Naive thymus-derived CD4-positive, alpha-beta T cell (primary cell): ENCODE results near the gene TRABD2B. TPM values are rescaled to one million over a fixed set of nuclear protein-coding genes. Genes with fewer than 3 reads are reported as not detected.

Experiments
- ATAC-seq: fragments of 150-1000 bp; cut with Tn5 transposase; 2 replicates; pipeline ENCODE4 v1.10.0; 2021; ENCODE audit warnings: mild to moderate bottlenecking, moderate library complexity
- CTCF ChIA-PET: fragments of 350-600 bp; sonication (Branson Sonifier 250); formaldehyde crosslinking; loops from one replicate; lab custom pipeline; 2021; ENCODE audit warnings: antibody characterized with exemption; lab: Charles Lee
- POLR2A ChIA-PET: fragments of 350-600 bp; sonication (Branson Sonifier 250); formaldehyde crosslinking; loops from one replicate; lab custom pipeline; 2021; ENCODE audit warnings: antibody characterized with exemption, inconsistent platforms; lab: Charles Lee
- DNase-seq, 9 donors: peaks; one replicate each; pipeline versions ENCODE4 v3.0.0 to v3.0.0-alpha.2; 2020 to 2022; ENCODE audit warnings: mixed read lengths in 1 of 9
- H3K27ac ChIP-seq: one replicate; pipeline ENCODE4 v1.7.0; 2013; ENCODE audit warnings: mild to moderate bottlenecking, low read depth, low read length, moderate library complexity
- H3K27me3 ChIP-seq, 2 donors: one replicate each; pipeline ENCODE4 v1.7.0; 2013; ENCODE audit warnings: low read length in 2 of 2, mild to moderate bottlenecking in 2 of 2, moderate library complexity in 2 of 2; ENCODE audit not compliant: control insufficient read depth in 2 of 2, insufficient read depth in 2 of 2
- H3K36me3 ChIP-seq, 3 experiments: 1 replicate in 2 of 3; 2 replicates in 1 of 3; pipeline ENCODE4 v1.7.0; 2013; ENCODE audit warnings: low read length in 3 of 3, mild to moderate bottlenecking in 3 of 3, moderate library complexity in 1 of 3; ENCODE audit not compliant: insufficient read depth in 3 of 3, control insufficient read depth in 2 of 3
- H3K4me1 ChIP-seq, 2 donors: one replicate each; pipeline ENCODE4 v1.7.0; 2013; ENCODE audit warnings: low read length in 2 of 2, mild to moderate bottlenecking in 2 of 2, moderate library complexity in 1 of 2; ENCODE audit not compliant: control insufficient read depth in 2 of 2, insufficient read depth in 2 of 2
- H3K4me3 ChIP-seq: 2 replicates; pipeline ENCODE4 v1.7.0; 2013; ENCODE audit warnings: mild to moderate bottlenecking, low read length
- H3K9me3 ChIP-seq, 3 experiments: 1 replicate in 2 of 3; 2 replicates in 1 of 3; pipeline ENCODE4 v1.7.0; 2013; ENCODE audit warnings: low read length in 3 of 3; ENCODE audit not compliant: control insufficient read depth in 2 of 3
- H3K27ac Mint-ChIP-seq, 9 donors: one replicate each; pipeline ENCODE4 v1.8.0; 2020 to 2022; ENCODE audit warnings: mixed read lengths in 9 of 9, mild to moderate bottlenecking in 8 of 9, moderate library complexity in 5 of 9, inconsistent platforms in 2 of 9
- H3K27me3 Mint-ChIP-seq, 5 donors: one replicate each; pipeline ENCODE4 v1.8.0; 2021 to 2022; ENCODE audit warnings: mixed read lengths in 5 of 5, mild to moderate bottlenecking in 1 of 5
- H3K36me3 Mint-ChIP-seq, 5 donors: one replicate each; pipeline ENCODE4 v1.8.0; 2020 to 2022; ENCODE audit warnings: mixed read lengths in 5 of 5, mild to moderate bottlenecking in 3 of 5, inconsistent platforms in 1 of 5
- H3K4me1 Mint-ChIP-seq, 7 donors: one replicate each; pipeline ENCODE4 v1.8.0; 2020 to 2022; ENCODE audit warnings: mixed read lengths in 7 of 7, mild to moderate bottlenecking in 3 of 7, inconsistent platforms in 1 of 7
- H3K4me3 Mint-ChIP-seq, 10 donors: one replicate each; pipeline ENCODE4 v1.8.0; 2020 to 2022; ENCODE audit warnings: mild to moderate bottlenecking in 10 of 10, mixed read lengths in 10 of 10, moderate library complexity in 6 of 10, inconsistent platforms in 2 of 10
- H3K9me3 Mint-ChIP-seq, 11 donors: one replicate each; pipeline ENCODE4 v1.8.0; 2020 to 2022; ENCODE audit warnings: mixed read lengths in 11 of 11, mild to moderate bottlenecking in 4 of 11, inconsistent platforms in 1 of 11, moderate library complexity in 1 of 11
- intact Hi-C, 2 donors: fragments of 100-400 bp; cut with micrococcal nuclease; formaldehyde crosslinking; loops; one replicate each; pipeline ENCODE4 v1.15.1; 2023
- polyA plus RNA-seq, 2 donors: library from polyadenylated mRNA; unstranded; fragments of 300-500 nt; fragmentation: Illumina TruSeq; gene quantifications; one replicate each; pipeline ENCODE4 v1.2.3, GENCODE V29; 2021
- total RNA-seq, 6 experiments: library from RNA in 5 of 6; stranded (reverse) in 5 of 6; gene quantifications; 1 replicate in 5 of 6; 2 replicates in 1 of 6; pipeline ENCODE4 v1.2.3 and lab custom pipeline; 2021 to 2026

Gene TRABD2B
- total and polyA plus RNA-seq, 7 experiments from 2014 or later, result not detected

DNA sequence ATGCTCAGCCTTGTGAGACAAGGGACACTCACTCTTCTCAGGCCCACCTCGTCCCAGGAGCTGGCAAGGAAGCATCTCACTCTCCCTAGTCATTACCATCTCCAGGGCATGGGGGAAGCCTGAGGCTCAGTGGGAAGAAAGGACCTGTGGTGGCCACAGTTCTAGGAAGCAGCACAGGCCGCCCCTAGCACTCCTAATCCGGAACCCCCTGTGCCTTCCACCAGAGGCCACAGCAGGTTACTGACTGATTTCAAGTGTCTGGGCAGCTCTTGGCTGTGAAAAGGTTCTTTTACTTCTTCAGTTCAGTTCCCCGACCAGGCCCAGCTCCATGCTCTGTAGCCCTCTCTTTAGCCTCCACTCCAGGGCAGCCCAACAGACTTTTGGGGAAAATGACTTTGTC lies 84.4 kb downstream of the TRABD2B start:
- Mint-ChIP-seq H3K9me3 (peaks cover 0 to 2% (median 0%) of the 10 kb centered on the region in 11 donors), H3K27me3 (peaks cover 2 to 36% (median 11%) of the 10 kb centered on the region in 5 donors), H3K27ac (no peak overlapping the region), H3K36me3 (no peaks in the 10 kb centered on the region), H3K4me1 (no peaks in the 10 kb centered on the region), H3K4me3 (no peak overlapping the region)
- Histone ChIP-seq H3K36me3 (no peaks in the 10 kb centered on the region), H3K4me3 (no peak overlapping the region), H3K4me1 (no peaks in the 10 kb centered on the region), H3K9me3 (no peaks in the 10 kb centered on the region), H3K27me3 (no peaks in the 10 kb centered on the region), H3K27ac (no peak overlapping the region)
- ChIA-PET CTCF (no interaction called here), POLR2A (no interaction called here)
- intact Hi-C loops, result no loop called here
- ATAC-seq (no peak), DNase-seq (no peak)

- H3K36me3 Mint-ChIP-seq, result no peaks in the 10 kb centered on the region
- H3K9me3 Mint-ChIP-seq, result peaks cover 0 to 2% (median 0%) of the 10 kb centered on the region in 11 donors
- ChIA-PET CTCF (no interaction called here), POLR2A (no interaction called here)
- no peak overlapping the region for H3K4me3 Mint-ChIP-seq
- no peaks in the 10 kb centered on the region for H3K27me3 ChIP-seq
- H3K4me1 Mint-ChIP-seq, result no peaks in the 10 kb centered on the region
- H3K27me3 Mint-ChIP-seq, result peaks cover 2 to 35% (median 11%) of the 10 kb centered on the region in 5 donors
- H3K27ac Mint-ChIP-seq, result no peak overlapping the region
- ATAC-seq (no peak), DNase-seq (no peak)
- H3K27ac ChIP-seq, result no peak overlapping the region
- intact Hi-C loops, result no loop called here
- H3K4me1 ChIP-seq, result no peaks in the 10 kb centered on the region
- H3K9me3 ChIP-seq, result no peaks in the 10 kb centered on the region
- H3K4me3 ChIP-seq, result no peak overlapping the region
- H3K36me3 ChIP-seq, result no peaks in the 10 kb centered on the region
These were observed 85.3 kb downstream of the TRABD2B start for GRCh38 chr1:47911892-47912291.

GRCh38 chr1:47911424-47911823 lies 85.8 kb downstream of the TRABD2B start:
- Mint-ChIP-seq H3K9me3 (peaks cover 0 to 2% (median 0%) of the 10 kb centered on the region in 11 donors), H3K27me3 (peaks cover 2 to 31% (median 11%) of the 10 kb centered on the region in 5 donors), H3K27ac (no peak overlapping the region), H3K36me3 (no peaks in the 10 kb centered on the region), H3K4me1 (no peaks in the 10 kb centered on the region), H3K4me3 (no peak overlapping the region)
- Histone ChIP-seq H3K36me3 (no peaks in the 10 kb centered on the region), H3K9me3 (no peaks in the 10 kb centered on the region), H3K27me3 (no peaks in the 10 kb centered on the region), H3K27ac (no peak overlapping the region), H3K4me3 (no peak overlapping the region), H3K4me1 (no peaks in the 10 kb centered on the region)
- no peak for DNase-seq
- intact Hi-C loops, result no loop called here
- no peak for ATAC-seq
- CTCF ChIA-PET, result no interaction called here
- POLR2A ChIA-PET, result no interaction called here

DNA sequence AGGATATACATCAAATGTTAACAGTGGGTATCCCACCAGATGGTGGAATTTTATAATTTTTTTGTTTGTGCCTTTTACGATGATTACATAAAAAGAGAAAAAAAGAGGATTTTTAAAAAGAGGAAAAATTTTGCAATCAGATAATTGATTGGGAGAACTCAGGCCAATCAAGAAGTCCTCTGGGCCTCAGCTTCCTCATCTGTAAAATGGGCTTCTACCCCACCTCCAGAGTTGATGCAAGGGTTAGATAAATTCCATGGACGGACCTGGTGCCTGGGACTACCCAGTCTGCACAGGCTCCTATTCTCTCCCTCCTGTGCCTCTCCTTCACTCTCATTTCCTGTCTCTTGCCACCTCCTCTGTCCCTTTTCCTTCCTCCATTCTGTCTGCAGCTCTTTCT lies 88.9 kb downstream of the TRABD2B start:
- ChIA-PET CTCF (no interaction called here), POLR2A (no interaction called here)
- Histone ChIP-seq H3K27ac (no peak overlapping the region), H3K4me3 (no peak overlapping the region), H3K27me3 (no peaks in the 10 kb centered on the region), H3K9me3 (no peaks in the 10 kb centered on the region), H3K36me3 (no peaks in the 10 kb centered on the region), H3K4me1 (no peaks in the 10 kb centered on the region)
- H3K27me3 Mint-ChIP-seq, result peaks cover 3 to 26% (median 14%) of the 10 kb centered on the region in 5 donors
- H3K9me3 Mint-ChIP-seq, result peaks cover 0 to 3% (median 0%) of the 10 kb centered on the region in 11 donors
- ATAC-seq (no peak), DNase-seq (no peak)
- no peak overlapping the region for H3K27ac Mint-ChIP-seq
- intact Hi-C loops, result no loop called here
- no peak overlapping the region for H3K4me3 Mint-ChIP-seq
- no peaks in the 10 kb centered on the region for H3K4me1 Mint-ChIP-seq
- H3K36me3 Mint-ChIP-seq, result no peaks in the 10 kb centered on the region

- no peaks in the 10 kb centered on the region for H3K4me1 Mint-ChIP-seq
- intact Hi-C loops, result no loop called here
- Histone ChIP-seq H3K4me3 (no peak overlapping the region), H3K36me3 (no peaks in the 10 kb centered on the region), H3K27ac (no peak overlapping the region), H3K4me1 (no peaks in the 10 kb centered on the region), H3K9me3 (no peaks in the 10 kb centered on the region), H3K27me3 (no peaks in the 10 kb centered on the region)
- POLR2A ChIA-PET, result no interaction called here
- CTCF ChIA-PET, result no interaction called here
- H3K4me3 Mint-ChIP-seq, result no peak overlapping the region
- H3K27me3 Mint-ChIP-seq, result peaks cover 0 to 21% (median 11%) of the 10 kb centered on the region in 5 donors
- H3K27ac Mint-ChIP-seq, result no peak overlapping the region
- no peak for DNase-seq
- no peaks in the 10 kb centered on the region for H3K36me3 Mint-ChIP-seq
- H3K9me3 Mint-ChIP-seq, result peaks cover 0 to 1% (median 0%) of the 10 kb centered on the region in 11 donors
- ATAC-seq, result no peak
These were observed 90.0 kb downstream of the TRABD2B start for GRCh38 chr1:47907177-47907528.

GRCh38 chr1:47906527-47907176 lies 90.5 kb downstream of the TRABD2B start:
- no peaks in the 10 kb centered on the region for H3K27me3 ChIP-seq
- no peaks in the 10 kb centered on the region for H3K4me1 ChIP-seq
- peaks cover 0 to 1% (median 0%) of the 10 kb centered on the region in 11 donors for H3K9me3 Mint-ChIP-seq
- intact Hi-C loops, result no loop called here
- no peak overlapping the region for H3K4me3 ChIP-seq
- H3K27ac ChIP-seq, result no peak overlapping the region
- H3K27me3 Mint-ChIP-seq, result peaks cover 0 to 21% (median 12%) of the 10 kb centered on the region in 5 donors
- ATAC-seq, result no peak
- no peak overlapping the region for H3K27ac Mint-ChIP-seq
- H3K9me3 ChIP-seq, result no peaks in the 10 kb centered on the region
- H3K36me3 Mint-ChIP-seq, result no peaks in the 10 kb centered on the region
- H3K4me3 Mint-ChIP-seq, result no peak overlapping the region
- H3K4me1 Mint-ChIP-seq, result no peaks in the 10 kb centered on the region
- no peak for DNase-seq
- ChIA-PET CTCF (no interaction called here), POLR2A (no interaction called here)
- H3K36me3 ChIP-seq, result no peaks in the 10 kb centered on the region

GRCh38 chr1:47906009-47906432 lies 91.2 kb downstream of the TRABD2B start:
- intact Hi-C loops, result no loop called here
- H3K9me3 Mint-ChIP-seq, result peaks cover 0 to 1% (median 0%) of the 10 kb centered on the region in 11 donors

More at GRCh38 chr1:47906009-47906432, 91.2 kb downstream of the TRABD2B start:
- Mint-ChIP-seq H3K27ac (no peak overlapping the region), H3K36me3 (no peaks in the 10 kb centered on the region), H3K27me3 (peaks cover 0 to 21% (median 14%) of the 10 kb centered on the region in 5 donors), H3K4me1 (no peaks in the 10 kb centered on the region), H3K4me3 (no peak overlapping the region)
- no peak overlapping the region for H3K27ac ChIP-seq
- no peak overlapping the region for H3K4me3 ChIP-seq
- H3K36me3 ChIP-seq, result no peaks in the 10 kb centered on the region
- ChIA-PET CTCF (no interaction called here), POLR2A (no interaction called here)
- DNase-seq (no peak), ATAC-seq (no peak)
- no peaks in the 10 kb centered on the region for H3K27me3 ChIP-seq
- no peaks in the 10 kb centered on the region for H3K4me1 ChIP-seq
- no peaks in the 10 kb centered on the region for H3K9me3 ChIP-seq
